ENCODE results near the gene PHF21A.

GRCh38 chr11:45994371-45995341 lies 126.6 kb downstream of the PHF21A start:
- no peak for TF ChIP-seq CTCF (IDR thresholded peaks at IDR 0.05)
- TF ChIP-seq POLR2A (IDR thresholded peaks at IDR 0.05): no peak
- no peak for TF ChIP-seq POLR2AphosphoS5 (IDR thresholded peaks at IDR 0.05; ENCODE audit: insufficient read depth in 1 of 2, low read depth in 1 of 2)
